Osteocyte (in vitro differentiated cells): ENCODE data around the gene VPS8. TPM values are rescaled to one million over a fixed set of nuclear protein-coding genes. Genes with fewer than 3 reads are reported as not detected.
A peak's percentile ranks its signal among the peaks of the same experiment; 100 is the strongest.

Experiments
- DNase-seq: peaks from one replicate; pipeline ENCODE4 v3.0.0; 2021; ENCODE audit warnings: mixed read lengths; ENCODE audit not compliant: unreplicated experiment; ENCODE audit errors: extremely low spot score
- H3K27ac Mint-ChIP-seq: one replicate; pipeline ENCODE4 v1.8.0; 2021; ENCODE audit warnings: mild to moderate bottlenecking, mixed read lengths; ENCODE audit not compliant: unreplicated experiment
- H3K27me3 Mint-ChIP-seq: one replicate; pipeline ENCODE4 v1.8.0; 2021; ENCODE audit warnings: mixed read lengths; ENCODE audit not compliant: unreplicated experiment
- H3K36me3 Mint-ChIP-seq: one replicate; pipeline ENCODE4 v1.8.0; 2021; ENCODE audit warnings: mixed read lengths; ENCODE audit not compliant: unreplicated experiment
- H3K4me1 Mint-ChIP-seq: one replicate; pipeline ENCODE4 v1.8.0; 2021; ENCODE audit warnings: mixed read lengths; ENCODE audit not compliant: unreplicated experiment
- H3K4me3 Mint-ChIP-seq: one replicate; pipeline ENCODE4 v1.8.0; 2021; ENCODE audit warnings: mild to moderate bottlenecking, moderate library complexity, mixed read lengths; ENCODE audit not compliant: unreplicated experiment
- H3K9me3 Mint-ChIP-seq: one replicate; pipeline ENCODE4 v1.8.0; 2021; ENCODE audit warnings: mixed read lengths; ENCODE audit not compliant: unreplicated experiment
- total RNA-seq: library from RNA; stranded (reverse); gene quantifications from 2 replicates; pipeline ENCODE4 v1.2.1, GENCODE V29; 2021
- TF ChIP-seq, protein P1 (sequence below): fragments of 200-600 bp; sonication (generic); IDR thresholded peaks from 2 replicates; pipeline ENCODE4 v1.5.0; 2021; ENCODE audit warnings: antibody characterized with exemption, mild to moderate bottlenecking, moderate library complexity

VPS8 gene
- total RNA-seq, 1 donor from 2014 or later, result 53.5 TPM

DNA sequence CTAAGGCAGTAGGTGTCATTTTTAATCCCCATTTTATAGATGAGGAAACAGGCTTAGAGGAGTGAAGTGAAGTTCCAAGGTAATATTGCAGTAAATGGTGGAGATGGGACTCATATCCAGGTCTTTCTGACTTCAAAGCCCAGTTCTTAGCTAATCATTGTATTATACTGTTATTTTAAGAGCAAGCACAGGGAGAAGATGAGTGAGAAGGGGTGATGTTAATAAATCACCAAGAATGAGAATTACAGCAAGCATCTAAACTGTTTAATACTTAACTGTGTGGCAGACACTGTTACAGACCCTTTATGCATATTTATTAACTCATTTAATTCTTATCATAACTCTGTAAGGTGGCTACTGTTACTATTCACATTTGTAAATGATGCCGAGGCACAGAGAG, 61.2 kb downstream of the VPS8 start:
- peaks cover 10% of the 10 kb centered on the region for H3K36me3 Mint-ChIP-seq
- no peak for DNase-seq
- TF ChIP-seq, protein P1, sequence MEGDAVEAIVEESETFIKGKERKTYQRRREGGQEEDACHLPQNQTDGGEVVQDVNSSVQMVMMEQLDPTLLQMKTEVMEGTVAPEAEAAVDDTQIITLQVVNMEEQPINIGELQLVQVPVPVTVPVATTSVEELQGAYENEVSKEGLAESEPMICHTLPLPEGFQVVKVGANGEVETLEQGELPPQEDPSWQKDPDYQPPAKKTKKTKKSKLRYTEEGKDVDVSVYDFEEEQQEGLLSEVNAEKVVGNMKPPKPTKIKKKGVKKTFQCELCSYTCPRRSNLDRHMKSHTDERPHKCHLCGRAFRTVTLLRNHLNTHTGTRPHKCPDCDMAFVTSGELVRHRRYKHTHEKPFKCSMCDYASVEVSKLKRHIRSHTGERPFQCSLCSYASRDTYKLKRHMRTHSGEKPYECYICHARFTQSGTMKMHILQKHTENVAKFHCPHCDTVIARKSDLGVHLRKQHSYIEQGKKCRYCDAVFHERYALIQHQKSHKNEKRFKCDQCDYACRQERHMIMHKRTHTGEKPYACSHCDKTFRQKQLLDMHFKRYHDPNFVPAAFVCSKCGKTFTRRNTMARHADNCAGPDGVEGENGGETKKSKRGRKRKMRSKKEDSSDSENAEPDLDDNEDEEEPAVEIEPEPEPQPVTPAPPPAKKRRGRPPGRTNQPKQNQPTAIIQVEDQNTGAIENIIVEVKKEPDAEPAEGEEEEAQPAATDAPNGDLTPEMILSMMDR, result no peak
- no peaks in the 10 kb centered on the region for H3K27me3 Mint-ChIP-seq
- H3K27ac Mint-ChIP-seq, result no peak overlapping the region
- H3K4me3 Mint-ChIP-seq, result no peak overlapping the region
- no peaks in the 10 kb centered on the region for H3K4me1 Mint-ChIP-seq
- no peaks in the 10 kb centered on the region for H3K9me3 Mint-ChIP-seq

DNA sequence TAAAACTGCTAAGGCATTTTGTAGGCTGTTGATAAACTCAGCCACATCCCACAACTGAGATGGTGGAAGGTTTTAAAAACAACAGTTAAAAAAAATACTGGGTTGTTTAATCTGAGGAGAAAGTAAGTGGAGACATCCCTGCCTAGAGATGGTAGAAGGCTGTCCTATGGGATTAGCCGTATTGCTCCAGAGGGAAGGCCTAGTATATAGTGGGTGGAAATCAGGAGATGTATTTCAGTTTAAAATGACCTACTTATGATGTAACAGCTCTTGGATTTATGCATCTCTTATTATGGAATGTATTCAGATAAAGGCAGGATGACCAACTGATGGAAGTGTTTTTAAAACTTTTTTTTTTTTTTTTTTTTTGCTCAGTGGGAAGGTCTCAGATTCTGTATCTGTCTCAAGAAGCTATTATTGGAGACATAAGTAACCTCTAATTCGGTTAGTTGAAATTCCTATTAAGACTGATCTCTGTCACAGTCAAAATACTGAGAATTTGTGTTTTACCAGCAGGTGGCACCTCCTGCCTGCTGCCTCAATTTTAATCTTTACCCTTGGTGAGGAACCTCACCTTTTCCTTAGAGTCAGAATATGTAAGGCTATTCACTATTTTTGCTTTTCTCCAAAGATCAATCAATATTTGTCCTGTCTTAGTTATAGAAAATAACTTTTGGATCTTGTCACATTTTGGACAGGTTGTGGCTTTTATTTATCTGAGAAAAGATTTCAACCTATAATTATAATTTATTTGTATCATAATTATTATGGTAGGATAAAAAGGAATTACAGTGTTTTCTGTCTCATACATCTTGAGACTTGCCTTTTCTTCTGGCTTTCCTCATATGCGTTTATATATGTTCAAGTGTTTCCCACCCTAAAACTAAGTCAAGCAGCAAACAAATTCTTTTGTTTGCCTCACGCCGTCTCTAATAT, 63.0 kb downstream of the VPS8 start:
- Mint-ChIP-seq H3K4me3 (no peak overlapping the region), H3K36me3 (peaks cover 8% of the 10 kb centered on the region), H3K4me1 (no peaks in the 10 kb centered on the region), H3K27me3 (no peaks in the 10 kb centered on the region), H3K27ac (no peak overlapping the region), H3K9me3 (no peaks in the 10 kb centered on the region)
- DNase-seq, result no peak
- TF ChIP-seq, protein P1, result peak; percentile 74

DNA sequence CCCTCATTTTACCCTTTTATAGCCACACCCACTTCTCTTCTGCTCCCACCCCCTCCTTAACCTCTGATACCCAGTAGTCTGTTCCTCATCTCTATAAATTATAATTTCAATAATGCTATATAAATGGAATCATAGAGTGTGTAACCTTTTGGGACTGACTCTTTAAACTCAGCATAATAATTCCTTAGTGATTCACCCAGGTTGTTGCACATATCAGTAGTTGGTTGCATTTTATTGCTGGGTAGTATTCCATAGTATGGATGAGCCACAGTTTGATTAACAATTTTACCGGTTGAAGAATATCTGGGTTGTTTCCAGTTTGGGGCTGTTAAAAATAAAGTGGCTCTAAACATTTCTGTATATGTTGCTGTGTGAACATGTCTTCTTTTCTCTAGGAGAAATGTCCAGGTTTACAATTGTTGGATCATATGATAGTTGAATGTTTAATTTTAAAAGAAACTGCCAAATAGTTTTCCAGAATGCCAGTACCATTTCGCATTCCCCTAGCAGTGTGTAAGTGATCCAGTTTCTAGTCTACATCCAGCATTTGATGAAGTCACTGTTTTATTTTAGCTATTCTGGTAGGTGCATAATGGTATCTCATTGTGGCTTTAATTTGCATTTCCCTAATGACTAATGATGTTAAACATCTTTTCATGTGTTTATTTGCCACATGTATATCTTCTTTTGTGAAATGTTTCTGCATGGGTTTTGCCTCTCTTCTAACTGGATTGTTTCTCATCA, 68.5 kb downstream of the VPS8 start:
- Mint-ChIP-seq H3K27ac (no peak overlapping the region), H3K27me3 (no peaks in the 10 kb centered on the region), H3K9me3 (no peaks in the 10 kb centered on the region), H3K4me3 (no peak overlapping the region), H3K36me3 (peaks cover 19% of the 10 kb centered on the region), H3K4me1 (no peaks in the 10 kb centered on the region)
- DNase-seq, result no peak
- TF ChIP-seq, protein P1, result no peak

DNA sequence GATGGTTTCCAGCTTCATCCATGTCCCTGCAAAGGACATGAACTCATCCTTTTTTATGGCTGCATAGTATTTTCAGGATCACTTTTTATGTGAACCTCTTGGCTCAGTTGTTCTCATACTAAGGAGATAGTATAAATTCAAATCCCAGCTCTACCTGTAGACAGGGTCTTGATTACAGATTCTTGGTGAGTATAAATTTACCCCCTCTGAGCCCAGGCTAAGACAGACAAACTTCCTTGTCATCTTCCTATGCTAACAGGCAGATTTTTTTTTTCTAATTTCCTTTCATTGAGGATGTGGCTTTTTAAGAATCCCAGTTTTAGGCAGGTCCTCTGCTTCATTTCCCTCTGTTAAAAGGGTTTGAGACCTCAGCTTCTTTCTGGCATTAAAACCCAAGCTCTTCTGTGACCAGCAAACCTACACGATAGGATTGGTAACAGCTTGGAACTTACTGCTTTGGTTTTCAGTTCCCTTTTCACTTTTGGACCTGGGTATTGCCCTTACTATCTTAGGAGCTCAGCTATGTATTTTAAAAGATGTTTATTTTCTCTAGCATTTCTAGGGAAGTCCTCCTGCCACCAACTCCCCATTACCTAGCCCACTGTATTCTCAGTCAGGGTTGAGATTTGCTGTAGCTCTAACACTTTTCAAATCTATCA, 72.5 kb downstream of the VPS8 start:
- Mint-ChIP-seq H3K36me3 (peaks cover 21% of the 10 kb centered on the region), H3K9me3 (no peaks in the 10 kb centered on the region), H3K27me3 (no peaks in the 10 kb centered on the region), H3K4me1 (no peaks in the 10 kb centered on the region), H3K27ac (no peak overlapping the region), H3K4me3 (no peak overlapping the region)
- no peak for DNase-seq
- TF ChIP-seq, protein P1, result no peak
